Liver (tissue), 9 donors: Measurements from ENCODE around the gene RAPGEF4. TPM values are rescaled to one million over a fixed set of nuclear protein-coding genes. Genes with fewer than 3 reads are reported as not detected.

Experiments
- DNase-seq: peaks from one replicate; pipeline ENCODE4 v3.0.0-alpha.2; 2017; ENCODE audit warnings: low spot score
- H3K27ac ChIP-seq, 2 donors: one replicate each; pipeline ENCODE4 v1.7.0; 2013; ENCODE audit warnings: inconsistent platforms in 2 of 2, low read length in 2 of 2, control low read depth in 1 of 2, low read depth in 1 of 2, mild to moderate bottlenecking in 1 of 2
- H3K27me3 ChIP-seq, 4 donors: one replicate each; pipeline versions ENCODE4 v1.6.1 to v1.7.0; 2013; ENCODE audit warnings: low read length in 3 of 4, inconsistent platforms in 1 of 4, mild to moderate bottlenecking in 1 of 4, moderate library complexity in 1 of 4; ENCODE audit not compliant: control insufficient read depth in 4 of 4, insufficient read depth in 4 of 4
- H3K36me3 ChIP-seq, 4 donors: one replicate each; pipeline versions ENCODE4 v1.6.1 to v1.7.0; 2013; ENCODE audit warnings: low read length in 3 of 4, mild to moderate bottlenecking in 3 of 4, low read depth in 1 of 4, moderate library complexity in 1 of 4; ENCODE audit not compliant: control insufficient read depth in 4 of 4, insufficient read depth in 3 of 4
- H3K4me1 ChIP-seq, 4 donors: one replicate each; pipeline versions ENCODE4 v1.6.1 to v1.7.0; 2013; ENCODE audit warnings: low read length in 3 of 4, mild to moderate bottlenecking in 3 of 4, moderate library complexity in 1 of 4; ENCODE audit not compliant: control insufficient read depth in 4 of 4, insufficient read depth in 4 of 4
- H3K4me3 ChIP-seq, 3 donors: one replicate each; pipeline versions ENCODE4 v1.6.1 to v1.7.0; 2013; ENCODE audit warnings: low read length in 3 of 3, control low read depth in 1 of 3, low read depth in 1 of 3, mild to moderate bottlenecking in 1 of 3
- H3K9ac ChIP-seq, 2 donors: one replicate each; pipeline ENCODE4 v1.7.0; 2013; ENCODE audit warnings: low read length in 2 of 2, mild to moderate bottlenecking in 2 of 2, moderate library complexity in 2 of 2, control low read depth in 1 of 2, low read depth in 1 of 2
- H3K9me3 ChIP-seq, 4 donors: one replicate each; pipeline versions ENCODE4 v1.6.1 to v1.7.0; 2013; ENCODE audit warnings: low read length in 3 of 4; ENCODE audit not compliant: control insufficient read depth in 4 of 4
- ATF3 ChIP-seq: IDR thresholded peaks from 2 replicates; pipeline ENCODE4 v1.6.1; 2016; ENCODE audit warnings: antibody characterized with exemption
- CTCF ChIP-seq: fragments of 150-350 bp; IDR thresholded peaks from 2 replicates; pipeline ENCODE4 v1.5.1; 2017; ENCODE audit warnings: improper control_type of control experiment, low read depth, low read length; ENCODE audit not compliant: missing input control
- EGR1 ChIP-seq, 2 donors: IDR thresholded peaks; 2 replicates each; pipeline ENCODE4 v1.6.1; 2016 to 2018; ENCODE audit warnings: antibody characterized with exemption in 2 of 2, low read depth in 2 of 2
- FOXA1 ChIP-seq: IDR thresholded peaks from 2 replicates; pipeline ENCODE4 v1.6.1; 2016; ENCODE audit warnings: antibody characterized with exemption
- FOXA2 ChIP-seq: IDR thresholded peaks from 2 replicates; pipeline ENCODE4 v1.6.1; 2016; ENCODE audit warnings: antibody characterized with exemption
- GABPA ChIP-seq, 2 donors: IDR thresholded peaks in 1 of 2; conservative IDR thresholded peaks in 1 of 2; 2 replicates each; pipeline ENCODE4 v1.6.1; 2016; ENCODE audit warnings: antibody characterized with exemption in 2 of 2, mild to moderate bottlenecking in 1 of 2, moderate library complexity in 1 of 2
- HNF4A ChIP-seq, 2 donors: conservative IDR thresholded peaks; 2 replicates each; pipeline ENCODE4 v1.6.1; 2016; ENCODE audit warnings: antibody characterized with exemption in 2 of 2, mild to moderate bottlenecking in 2 of 2
- HNF4G ChIP-seq: IDR thresholded peaks from 2 replicates; pipeline ENCODE4 v1.6.1; 2016; ENCODE audit warnings: antibody characterized with exemption
- JUND ChIP-seq, 2 donors: IDR thresholded peaks; 2 replicates each; pipeline ENCODE4 v1.6.1; 2016; ENCODE audit warnings: antibody characterized with exemption in 2 of 2
- MAX ChIP-seq: IDR thresholded peaks from 2 replicates; pipeline ENCODE4 v1.6.1; 2016; ENCODE audit warnings: antibody characterized with exemption
- NR2F2 ChIP-seq: IDR thresholded peaks from 2 replicates; pipeline ENCODE4 v1.6.1; 2016; ENCODE audit warnings: antibody characterized with exemption
- RAD21 ChIP-seq, 2 donors: IDR thresholded peaks; 2 replicates each; pipeline ENCODE4 v1.6.1; 2016; ENCODE audit warnings: antibody characterized with exemption in 2 of 2, mild to moderate bottlenecking in 2 of 2
- REST ChIP-seq: IDR thresholded peaks from 2 replicates; pipeline ENCODE4 v1.6.1; 2016; ENCODE audit warnings: antibody characterized with exemption, mild to moderate bottlenecking
- RXRA ChIP-seq, 2 donors: IDR thresholded peaks; 2 replicates each; pipeline ENCODE4 v1.6.1; 2017 to 2018; ENCODE audit warnings: antibody characterized with exemption in 2 of 2, mild to moderate bottlenecking in 1 of 2
- SP1 ChIP-seq: IDR thresholded peaks from 2 replicates; pipeline ENCODE4 v1.6.1; 2018; ENCODE audit warnings: antibody characterized with exemption, mild to moderate bottlenecking
- TAF1 ChIP-seq: conservative IDR thresholded peaks from 2 replicates; pipeline ENCODE4 v1.6.1; 2016; ENCODE audit warnings: antibody characterized with exemption, mild to moderate bottlenecking
- YY1 ChIP-seq: IDR thresholded peaks from 2 replicates; pipeline ENCODE4 v1.6.1; 2016; ENCODE audit warnings: antibody characterized with exemption, mild to moderate bottlenecking
- ZBTB33 ChIP-seq: IDR thresholded peaks from 2 replicates; pipeline ENCODE4 v1.6.1; 2016; ENCODE audit warnings: antibody characterized with exemption
- WGBS: extraction: QIAGEN DNeasy Blood & Tissue Kit; methylation state at CpG from one replicate; pipeline ENCODE4 v1.1.7; 2013; 5-methylcytosine and 5-hydroxymethylcytosine counted together
- polyA plus RNA-seq, 2 donors: library from polyadenylated mRNA; stranded (reverse) in 1 of 2; unstranded in 1 of 2; fragments of 200-250 nt in 1 of 2; fragments of >200 nt in 1 of 2; fragmentation: Nextera tagmentation in 1 of 2; extraction: Ambion mirVana in 1 of 2; gene quantifications; one replicate each; pipeline versions ENCODE4 v1.2.1 to v1.2.3, GENCODE V29; 2013 to 2015
- total RNA-seq, 2 donors: library from RNA; depleted of rRNA; stranded (reverse); fragments of >200 nt; gene quantifications; one replicate each; pipeline ENCODE4 v1.2.3, GENCODE V29; 2014
- donor health status: healthy.
- donor health status: healthy.
- donor health status: healthy.
- donor health status: healthy.
- donor health status: healthy.

Gene RAPGEF4
- total and polyA plus RNA-seq, 4 donors: 1.5 to 18.2 (median 8.3) TPM

- Histone ChIP-seq H3K4me3 (no peak overlapping the region), H3K9me3 (no peaks in the 10 kb centered on the region), H3K27ac (peak overlapping the region; percentile 55 to 69), H3K27me3 (no peaks in the 10 kb centered on the region), H3K36me3 (no peaks in the 10 kb centered on the region), H3K4me1 (peaks cover 3 to 14% (median 9%) of the 10 kb centered on the region in 4 donors), H3K9ac (no peak overlapping the region)
- TF ChIP-seq EGR1 (IDR thresholded peaks at IDR 0.05; ENCODE audit: low read depth in 2 of 2) (no peak), ZBTB33 (no peak), GABPA (IDR thresholded peaks at IDR 0.05 in 1 of 2, conservative IDR thresholded peaks at IDR 0.05 in 1 of 2) (no peak), SP1 (peak; percentile 45), CTCF (no peak), MAX (no peak), TAF1 (no peak), HNF4G (no peak), HNF4A (conservative IDR thresholded peaks at IDR 0.05) (peak; percentile 40 to 58), FOXA2 (no peak), FOXA1 (no peak), NR2F2 (no peak), ATF3 (no peak), RXRA (IDR thresholded peaks at IDR 0.05) (peak in 1 of 2 donors; percentile 40), REST (peak; percentile 40), JUND (IDR thresholded peaks at IDR 0.05) (no peak), RAD21 (IDR thresholded peaks at IDR 0.05) (peak in 1 of 2 donors; percentile 10), YY1 (peak; percentile 59)
- DNase-seq: no peak
- WGBS: 41% methylated on average over 2 of the region's 2 CpGs
Measured at GRCh38 chr2:173058673-173059072, 323.0 kb downstream of the RAPGEF4 start.
